GM12892 (cell line): ENCODE measurements around the gene KIF16B.

Experiments used
- POLR2A ChIP-seq: IDR thresholded peaks from 2 replicates; pipeline ENCODE4 v1.6.1; 2011; ENCODE audit warnings: low read depth, low read length, control low read depth
- POLR2AphosphoS5 ChIP-seq: IDR thresholded peaks from 2 replicates; pipeline ENCODE4 v1.6.1; 2011; ENCODE audit warnings: low read depth, low read length, control low read depth

GRCh38 chr20:16349523-16350260, 223.6 kb downstream of the KIF16B start:
- TF ChIP-seq POLR2AphosphoS5 (no peak), POLR2A (no peak)
